A549 (cell line): ENCODE measurements around the gene ZNF407. TPM values are rescaled to one million over a fixed set of nuclear protein-coding genes. Genes with fewer than 3 reads are reported as not detected.

Experiments used
- ATAC-seq, 2 experiments: fragments of 200-7000 bp in 1 of 2; fragments of >200 bp in 1 of 2; cut with Nextera tagmentation in 1 of 2; cut with Tn5 transposase in 1 of 2; 3 replicates each; pipeline versions ENCODE4 v1.8.0 to v1.9.1; 2018 to 2020; ENCODE audit warnings: mild to moderate bottlenecking in 1 of 2, moderate library complexity in 1 of 2
- CTCF ChIA-PET: fragments of 300-600 bp; sonication (Branson Sonifier 250); formaldehyde crosslinking; extraction: SDS; loops from one replicate; lab custom pipeline; 2021; ENCODE audit warnings: antibody characterized with exemption, inconsistent platforms; lab: Yijun Ruan, JAX
- POLR2A ChIA-PET: fragments of 350-600 bp; formaldehyde crosslinking; extraction: SDS; loops from one replicate; lab custom pipeline; 2021; ENCODE audit warnings: antibody characterized with exemption, inconsistent platforms; lab: Yijun Ruan, JAX
- DNase-seq, 2 experiments: peaks; one replicate each; pipeline versions ENCODE4 v3.0.0 to v3.0.0-alpha.2; 2011 to 2016; ENCODE audit warnings: low read depth in 1 of 2, low spot score in 1 of 2
- FAIRE-seq: peaks from 2 replicates; lab custom pipeline; 2011; peaks lifted over from hg19 to GRCh38; lab: Jason Lieb, UNC
- H3K27ac ChIP-seq, 2 experiments: fragments of >200 bp; sonication (Bioruptor Twin); formaldehyde crosslinking; 3 replicates each; pipeline ENCODE4 v1.5.1; 2016 to 2017
- H3K4me1 ChIP-seq: fragments of >200 bp; sonication (Bioruptor Twin); formaldehyde crosslinking; 3 replicates; pipeline ENCODE4 v1.6.1; 2016
- H3K4me2 ChIP-seq: fragments of >200 bp; sonication (Bioruptor Twin); formaldehyde crosslinking; 3 replicates; pipeline ENCODE4 v1.6.1; 2016
- H3K4me3 ChIP-seq: fragments of >200 bp; sonication (Bioruptor Twin); formaldehyde crosslinking; 3 replicates; pipeline ENCODE4 v1.5.1; 2016
- H3K9me3 ChIP-seq: fragments of >200 bp; sonication (Bioruptor Twin); formaldehyde crosslinking; 3 replicates; pipeline ENCODE4 v1.6.1; 2016
- ATOH8 ChIP-seq: fragments of 250-450 bp; sonication (Bioruptor Pico); IDR thresholded peaks from 2 replicates; pipeline ENCODE4 v1.5.0; 2020; ENCODE audit warnings: low read depth, mild to moderate bottlenecking, moderate library complexity
- BCL3 ChIP-seq: fragments of >200 bp; sonication (Bioruptor Twin); formaldehyde crosslinking; IDR thresholded peaks from 3 replicates; pipeline ENCODE4 v1.6.1; 2016
- BHLHE40 ChIP-seq: IDR thresholded peaks from 2 replicates; pipeline ENCODE4 v1.6.1; 2012; ENCODE audit warnings: low read depth, low read length, inconsistent platforms
- CBX2 ChIP-seq: fragments of 200-600 bp; sonication (generic); IDR thresholded peaks from 2 replicates; pipeline ENCODE4 v1.6.1; 2016; ENCODE audit warnings: low read depth, mild to moderate bottlenecking, borderline replicate concordance
- CBX8 ChIP-seq: fragments of 200-600 bp; sonication (generic); IDR thresholded peaks from 2 replicates; pipeline ENCODE4 v1.6.1; 2016
- CHD2 ChIP-seq: fragments of 150-350 bp; IDR thresholded peaks from 2 replicates; pipeline ENCODE4 v1.6.1; 2014; ENCODE audit warnings: low read length; ENCODE audit not compliant: partially characterized antibody
- CTCF ChIP-seq: fragments of >200 bp; sonication (Bioruptor Twin); formaldehyde crosslinking; IDR thresholded peaks from 3 replicates; pipeline ENCODE4 v1.5.1; 2016
- EHF ChIP-seq: fragments of 250-450 bp; sonication (Bioruptor Pico); IDR thresholded peaks from 2 replicates; pipeline ENCODE4 v1.5.0; 2020; ENCODE audit warnings: mild to moderate bottlenecking
- EHMT2 ChIP-seq: fragments of 200-600 bp; sonication (generic); IDR thresholded peaks from 2 replicates; pipeline ENCODE4 v1.6.1; 2016; ENCODE audit warnings: antibody characterized with exemption, low read depth, mild to moderate bottlenecking, moderate library complexity
- ESRRA ChIP-seq: fragments of 150-350 bp; IDR thresholded peaks from 2 replicates; pipeline ENCODE4 v1.6.1; 2014; ENCODE audit warnings: mild to moderate bottlenecking, low read length, borderline replicate concordance
- FOSB ChIP-seq: fragments of 250-450 bp; sonication (Bioruptor Pico); IDR thresholded peaks from 2 replicates; pipeline ENCODE4 v1.5.0; 2020; ENCODE audit warnings: mild to moderate bottlenecking, moderate library complexity
- HES2 ChIP-seq: fragments of >200 bp; sonication (Bioruptor Twin); formaldehyde crosslinking; IDR thresholded peaks from 2 replicates; pipeline ENCODE4 v1.6.1; 2016
- HEYL ChIP-seq: fragments of 250-450 bp; sonication (Bioruptor Pico); IDR thresholded peaks from 2 replicates; pipeline ENCODE4 v1.8.0; 2021; ENCODE audit warnings: mild to moderate bottlenecking, moderate library complexity
- HOXB13 ChIP-seq: fragments of 250-450 bp; sonication (Bioruptor Pico); IDR thresholded peaks from 2 replicates; pipeline ENCODE4 v1.5.0; 2020; ENCODE audit warnings: low read depth, mild to moderate bottlenecking, moderate library complexity
- HOXB5 ChIP-seq: fragments of 250-450 bp; sonication (Bioruptor Pico); IDR thresholded peaks from 2 replicates; pipeline ENCODE4 v1.5.0; 2020; ENCODE audit warnings: mild to moderate bottlenecking, moderate library complexity
- KDM1A ChIP-seq: fragments of 200-600 bp; sonication (generic); IDR thresholded peaks from 2 replicates; pipeline ENCODE4 v1.6.1; 2016; ENCODE audit warnings: low read depth, mild to moderate bottlenecking
- MAFK ChIP-seq: fragments of 450-650 bp; IDR thresholded peaks from 2 replicates; pipeline ENCODE4 v1.6.1; 2014; ENCODE audit not compliant: partially characterized antibody
- MAX ChIP-seq: IDR thresholded peaks from 2 replicates; pipeline ENCODE4 v1.6.1; 2012
- MAZ ChIP-seq: fragments of 150-350 bp; IDR thresholded peaks from 2 replicates; pipeline ENCODE4 v1.6.1; 2014; ENCODE audit warnings: antibody characterized with exemption, low read depth, low read length, borderline replicate concordance
- MYC ChIP-seq: IDR thresholded peaks from 2 replicates; pipeline ENCODE4 v1.6.1; 2012; ENCODE audit warnings: mild to moderate bottlenecking, inconsistent platforms, low read length, improper control_type of control experiment, borderline replicate concordance
- PHF8 ChIP-seq: fragments of 200-600 bp; sonication (generic); IDR thresholded peaks from 2 replicates; pipeline ENCODE4 v1.6.1; 2016; ENCODE audit warnings: low read depth, mild to moderate bottlenecking, antibody characterized with exemption, moderate library complexity, borderline replicate concordance
- POLR2A ChIP-seq: IDR thresholded peaks from 2 replicates; pipeline ENCODE4 v1.6.1; 2012; ENCODE audit warnings: mild to moderate bottlenecking, low read length
- POLR2AphosphoS2 ChIP-seq: conservative IDR thresholded peaks from 2 replicates; pipeline ENCODE4 v1.6.1; 2012; ENCODE audit warnings: low read length, improper control_type of control experiment, inconsistent platforms
- RCOR1 ChIP-seq: fragments of 150-350 bp; IDR thresholded peaks from 2 replicates; pipeline ENCODE4 v1.6.1; 2014; ENCODE audit warnings: antibody characterized with exemption, low read length, low read depth
- REST ChIP-seq: fragments of 200-600 bp; sonication (generic); IDR thresholded peaks from 2 replicates; pipeline ENCODE4 v1.6.1; 2016; ENCODE audit warnings: antibody characterized with exemption, mild to moderate bottlenecking, moderate library complexity
- RFX5 ChIP-seq: fragments of 450-650 bp; IDR thresholded peaks from 2 replicates; pipeline ENCODE4 v1.7.1; 2014; ENCODE audit warnings: antibody characterized with exemption, mild to moderate bottlenecking, moderate library complexity
- RNF2 ChIP-seq: fragments of 200-600 bp; sonication (generic); IDR thresholded peaks from 2 replicates; pipeline ENCODE4 v1.6.1; 2016; ENCODE audit warnings: low read depth, mild to moderate bottlenecking, antibody characterized with exemption, moderate library complexity, borderline replicate concordance
- SREBF2 ChIP-seq: fragments of 450-650 bp; IDR thresholded peaks from 2 replicates; pipeline ENCODE4 v1.6.1; 2014; ENCODE audit warnings: mild to moderate bottlenecking, moderate library complexity
- TP53 ChIP-seq: fragments of 250-450 bp; sonication (Bioruptor Pico); IDR thresholded peaks from 2 replicates; pipeline ENCODE4 v1.5.0; 2021; ENCODE audit warnings: mild to moderate bottlenecking, moderate library complexity
- WGBS: methylation state at CpG from one replicate; pipeline ENCODE4 v1.1.6; 2017; ENCODE audit errors: missing lambda C conversion rate; 5-methylcytosine and 5-hydroxymethylcytosine counted together
- polyA plus RNA-seq, 4 experiments: library from polyadenylated mRNA; depleted of rRNA in 3 of 4; stranded (reverse); fragments of >200 nt; fragmentation: RNase III in 1 of 4; extraction: RNeasy Plus Mini Kit Qiagen cat#74134 plus additional on column Dnase treatment in 1 of 4; gene quantifications; 2 replicates in 3 of 4; 3 replicates in 1 of 4; pipeline ENCODE4 v1.2.3, GENCODE V29; 2011 to 2017

ZNF407 gene
- polyA plus RNA-seq, 2 of the 4 experiments (the other 2 are of a cell fraction) = 2.5 to 3.0 TPM

GRCh38 chr18:74836296-74837139 is 238.8 kb downstream of the ZNF407 start:
- H3K4me2 ChIP-seq = 0 out of 3 replicates have a peak overlapping the region, but pooled peaks have one; percentile 1
- CTCF ChIA-PET = interaction anchor here (1.6 kb wide), 1 partner anchor 9 kb away, joined by 3 read pairs; no protein-coding TSS in a partner anchor
- WGBS = 44% methylated on average over 8 of the region's 8 CpGs
- DNase-seq (peak in 1 of 2 experiments; percentile 9), FAIRE-seq (no peak)
- TF ChIP-seq CBX2 (no peak), BHLHE40 (no peak), MAFK (no peak), HOXB13 (CRISPR knock-in tag) (no peak), TP53 (CRISPR knock-in tag) (no peak), POLR2A (no peak), CBX8 (no peak), REST (no peak), SREBF2 (no peak), RCOR1 (no peak), CTCF (no peak), HEYL (no peak), MYC (no peak), RFX5 (no peak), KDM1A (no peak), PHF8 (no peak), MAX (no peak), FOSB (CRISPR knock-in tag) (no peak)
- TF ChIP-seq, all 56 proteins: peak for 0
- POLR2A ChIA-PET = no interaction called here
- H3K27ac ChIP-seq = 0 out of 6 replicates have a peak overlapping the region, but pooled peaks of 1 of the 2 experiments have one; percentile 3
- H3K9me3 ChIP-seq = no peaks in the 10 kb centered on the region
- H3K4me3 ChIP-seq = no peak overlapping the region
- ATAC-seq = peak in 1 of 2 experiments; percentile 54; a peak in 2 of 6 replicates
- H3K4me1 ChIP-seq = peaks cover 15% of the 10 kb centered on the region

- Histone ChIP-seq H3K4me1 (peaks cover 15% of the 10 kb centered on the region), H3K4me3 (no peak overlapping the region), H3K27ac (peak overlapping the region in 1 of 2 experiments; percentile 26; a peak in 2 of 6 replicates), H3K9me3 (no peaks in the 10 kb centered on the region), H3K4me2 (peak overlapping the region; percentile 28; the same call in 2 of the 3 replicates)
- ATAC-seq = peak in 1 of 2 experiments; percentile 75; a peak in 2 of 6 replicates
- no peak for FAIRE-seq
- peak in 1 of 2 experiments; percentile 51 for DNase-seq
- CTCF ChIA-PET = no interaction called here
- WGBS = 63% methylated on average over 7 of the region's 7 CpGs
- POLR2A ChIA-PET = no interaction called here
- no peak for TF ChIP-seq BCL3
- no peak for TF ChIP-seq POLR2AphosphoS2
- no peak for TF ChIP-seq RNF2
- TF ChIP-seq CHD2 = no peak
- TF ChIP-seq MAZ = no peak
- TF ChIP-seq ESRRA = no peak
- no peak for TF ChIP-seq KDM1A
- TF ChIP-seq EHMT2 = no peak
- no peak for TF ChIP-seq EHF
- TF ChIP-seq ATOH8 (CRISPR knock-in tag) = no peak
- TF ChIP-seq HES2 = no peak
- no peak for TF ChIP-seq HOXB5
Measured at GRCh38 chr18:74840492-74841167, 243.0 kb downstream of the ZNF407 start.
